ENCODE measurements around the gene FMNL3. TPM values are rescaled to one million over a fixed set of nuclear protein-coding genes. Genes with fewer than 3 reads are reported as not detected.
"Not testable (repeated sequence)": the region's sequence is repeated elsewhere in the genome, so short reads cannot be mapped to it uniquely, and the experiment has no call there.

Gene FMNL3
- total RNA-seq, 1 donor from 2014 or later, result 9.4 TPM

DNA sequence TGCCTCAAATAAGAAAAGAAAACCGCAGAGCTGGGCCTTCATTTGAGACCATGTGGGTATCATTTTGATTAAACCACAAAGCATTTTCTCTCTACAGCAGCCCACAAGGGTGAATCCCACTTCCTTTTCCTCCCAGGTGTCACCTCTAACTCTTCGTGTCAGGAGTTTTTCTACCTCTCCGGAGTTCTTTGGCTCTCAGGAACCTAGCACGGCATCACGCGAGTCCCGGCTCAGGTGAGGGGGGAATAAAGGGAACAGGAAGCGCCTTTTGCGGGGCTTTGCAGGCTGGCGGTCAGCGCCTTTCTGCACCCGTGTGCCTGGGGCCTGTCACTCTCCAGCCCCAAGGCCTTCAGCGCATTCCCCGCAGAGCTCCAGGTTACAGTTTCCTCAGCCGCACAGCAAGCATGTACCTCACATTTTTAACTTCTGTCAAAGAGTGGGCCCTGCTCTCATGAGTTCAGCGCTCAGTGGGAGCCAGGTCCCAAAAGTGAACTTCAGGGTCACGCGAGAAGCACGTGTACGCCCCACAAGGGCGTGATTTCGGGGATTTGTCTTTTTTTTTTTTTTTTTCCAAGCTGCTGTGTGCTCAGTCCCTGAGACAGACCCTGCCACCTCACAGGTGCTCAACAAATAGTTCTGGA is 84.6 kb downstream of the FMNL3 start:
- DNase-seq (peak; percentile 49), ATAC-seq (ENCODE audit: poor library complexity) (peak; percentile 51)
- intact Hi-C loops (cut with DNase I), result no loop called here

DNA sequence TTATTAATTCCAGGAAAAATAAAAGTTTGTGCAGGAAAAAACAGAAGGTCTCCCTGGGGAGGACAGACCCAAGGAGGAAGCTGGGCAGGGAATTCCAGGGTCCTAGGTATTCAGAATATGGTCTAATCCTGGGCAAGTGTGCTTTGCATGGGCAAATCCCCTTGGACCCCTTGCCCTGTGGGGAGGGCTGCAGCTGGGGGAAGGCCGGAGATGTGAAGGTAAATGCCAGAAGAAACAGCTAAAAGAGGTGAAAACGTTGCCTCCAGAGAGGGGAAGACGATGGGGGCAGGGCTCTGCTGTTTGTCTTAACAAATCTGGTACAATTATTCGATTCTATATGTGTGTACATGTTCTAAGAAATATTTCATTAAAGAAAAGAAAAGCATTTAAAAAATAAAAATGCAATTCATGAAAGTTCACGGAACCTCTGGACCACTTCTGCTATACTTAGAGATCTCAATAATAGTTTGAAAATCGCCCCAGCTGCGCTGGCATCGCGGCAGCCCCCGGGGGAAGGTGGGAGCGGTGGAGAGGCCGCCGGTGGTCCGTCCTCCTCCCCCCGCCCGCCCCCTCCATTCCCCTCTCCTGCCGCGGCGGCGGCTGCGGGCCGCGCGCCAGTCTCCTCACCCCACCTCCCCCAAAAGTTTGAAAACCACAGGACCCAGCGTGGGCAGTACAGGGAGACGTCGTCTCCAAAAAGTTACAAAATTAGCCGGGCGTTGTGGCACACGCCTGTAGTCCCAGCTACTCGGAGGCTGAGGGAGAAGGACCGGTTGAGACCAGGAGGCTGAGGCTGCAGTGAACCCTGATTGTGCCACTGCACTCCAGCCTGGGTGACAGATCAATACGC is 85.3 kb downstream of the FMNL3 start:
- intact Hi-C loops (cut with DNase I), result no loop called here
- ATAC-seq (ENCODE audit: poor library complexity), result no peak
- DNase-seq, result no peak

DNA sequence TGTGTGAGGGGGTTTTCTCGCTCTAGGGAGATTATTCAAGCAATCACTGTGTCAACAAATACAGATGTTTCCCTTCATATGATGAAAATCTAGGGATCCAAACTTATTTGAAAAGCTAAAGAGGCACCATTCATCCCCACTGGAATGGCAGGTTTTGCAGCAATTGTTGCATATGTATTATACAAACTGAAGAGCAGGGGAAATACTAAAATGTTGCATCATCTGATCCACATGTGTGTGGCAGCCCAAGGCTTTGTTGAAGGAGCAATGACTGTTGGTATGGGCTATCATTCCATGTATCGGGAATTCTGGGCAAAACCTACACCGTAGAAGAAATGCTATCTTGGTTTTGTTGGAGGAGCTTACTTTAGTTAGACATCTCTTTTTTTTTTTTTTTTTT is 87.9 kb downstream of the FMNL3 start:
- intact Hi-C loops (cut with DNase I), result no loop called here
- no peak for DNase-seq
- no peak for ATAC-seq (ENCODE audit: poor library complexity)

DNA sequence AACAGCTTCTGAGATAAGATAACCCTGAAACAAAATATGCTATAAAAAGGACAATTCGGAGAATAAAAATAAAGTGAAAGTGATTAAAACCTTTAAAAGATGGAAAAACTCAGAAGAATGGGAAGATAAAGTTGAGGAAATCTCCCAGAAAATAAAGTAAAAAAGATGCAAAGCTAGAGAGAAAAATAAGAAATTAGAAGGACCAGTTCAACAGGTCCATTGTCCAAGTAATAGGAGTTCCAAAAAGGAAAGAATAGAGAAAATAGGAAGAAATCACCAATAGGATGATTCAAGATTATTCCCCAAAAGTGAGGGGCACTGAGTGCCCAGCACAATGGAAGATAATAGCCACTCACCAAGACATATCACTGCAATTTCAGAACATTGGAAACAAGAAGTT is 88.6 kb downstream of the FMNL3 start:
- ATAC-seq (ENCODE audit: poor library complexity) (no peak), DNase-seq (no peak)
- intact Hi-C loops (cut with DNase I), result no loop called here

DNA sequence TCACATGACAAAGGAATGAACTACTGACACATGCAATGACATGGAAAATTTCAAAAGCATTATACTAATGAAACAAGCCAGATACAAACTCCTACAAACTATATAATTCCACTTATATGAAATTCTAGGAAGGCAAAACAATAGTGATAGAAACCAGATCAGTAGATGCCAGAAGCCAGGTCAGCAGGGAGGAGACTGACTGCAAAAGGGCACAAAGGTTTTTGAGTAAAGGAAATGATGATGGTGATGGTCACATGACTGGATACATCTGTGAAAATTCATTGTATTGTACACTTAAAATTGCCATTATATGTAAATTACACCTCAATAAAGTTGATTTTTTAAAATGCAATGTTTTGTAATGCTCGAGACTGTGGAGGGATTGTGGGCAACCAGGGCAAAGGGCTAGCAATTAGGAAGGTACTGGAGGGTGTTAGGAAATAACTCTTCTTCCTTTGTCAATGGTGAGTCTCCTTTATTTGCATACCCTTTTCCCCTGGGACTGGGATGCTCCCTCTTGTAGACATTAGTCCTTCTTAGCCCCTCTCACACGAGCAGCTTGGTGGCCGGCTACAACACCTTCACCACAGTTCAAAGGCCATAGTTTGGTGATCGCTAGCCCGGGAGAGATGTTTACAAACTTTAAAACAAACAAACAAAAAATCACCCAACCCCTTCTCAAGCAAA is 90.5 kb downstream of the FMNL3 start:
- intact Hi-C loops (cut with DNase I), result no loop called here
- DNase-seq (no peak), ATAC-seq (ENCODE audit: poor library complexity) (no peak)

DNA sequence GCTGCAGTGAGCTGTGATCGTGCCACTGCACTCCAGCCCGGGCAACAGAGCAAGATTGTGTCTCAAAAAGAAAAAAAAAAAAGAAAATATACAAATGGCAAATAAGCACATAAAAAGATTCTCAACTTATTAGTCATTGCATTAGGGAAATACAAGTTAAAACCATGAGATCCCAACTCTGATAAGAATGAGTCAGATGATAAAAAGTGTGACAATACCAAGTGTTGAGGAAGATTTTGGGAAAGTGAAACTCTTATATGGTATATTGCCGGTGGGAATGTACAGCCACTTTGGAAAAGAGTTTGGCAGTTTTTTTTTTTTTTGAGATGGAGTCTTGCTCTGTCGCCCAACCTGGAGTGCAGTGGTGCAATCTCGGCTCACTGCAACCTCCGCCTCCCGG is 91.5 kb downstream of the FMNL3 start:
- DNase-seq (no peak), ATAC-seq (ENCODE audit: poor library complexity) (no peak)
- intact Hi-C loops (cut with DNase I), result no loop called here

DNA sequence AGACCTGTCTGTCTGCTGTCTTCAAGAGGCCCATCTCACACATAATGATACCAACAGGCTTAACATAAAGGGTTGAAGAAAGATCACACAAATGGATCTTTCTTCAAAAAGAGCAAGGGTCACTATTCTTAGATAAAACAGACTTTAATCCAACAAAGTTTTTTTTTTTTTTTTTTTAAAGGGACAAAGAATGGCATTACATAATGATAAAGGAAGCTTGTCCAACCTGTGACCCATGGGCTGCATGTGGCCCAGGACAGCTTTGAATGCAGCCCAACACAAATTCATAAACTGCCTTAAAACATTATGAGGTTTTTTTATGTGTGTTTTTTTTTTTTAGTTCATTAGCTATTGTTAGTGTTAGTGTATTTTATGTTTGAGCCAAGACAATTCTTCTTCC is 95.0 kb downstream of the FMNL3 start:
- ATAC-seq (ENCODE audit: poor library complexity), result no peak
- intact Hi-C loops (cut with DNase I), result no loop called here

DNA sequence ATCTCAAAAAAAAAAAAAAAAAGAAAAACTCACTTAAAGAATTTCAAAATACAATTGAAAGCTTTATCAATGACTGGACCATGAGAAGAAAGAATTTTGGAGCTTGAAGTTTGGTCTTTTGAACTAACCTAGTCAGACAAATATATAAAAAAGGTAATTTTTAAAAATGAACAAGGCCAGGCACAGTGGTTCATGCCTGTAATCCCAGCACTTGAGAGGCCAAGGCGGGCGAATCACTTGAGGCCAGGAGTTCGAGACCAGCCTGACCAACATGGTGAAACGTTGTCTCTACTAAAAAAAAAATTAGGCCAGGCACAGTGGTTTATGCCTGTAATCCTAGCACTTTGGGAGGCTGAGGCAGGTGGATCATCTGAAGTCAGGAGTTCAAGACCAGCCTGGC is 96.4 kb downstream of the FMNL3 start:
- ATAC-seq (ENCODE audit: poor library complexity); intact Hi-C loops (cut with DNase I); DNase-seq: not testable (repeated sequence)

More for the DNA sequence above, 95.0 kb downstream of the FMNL3 start:
- no peak for DNase-seq

DNA sequence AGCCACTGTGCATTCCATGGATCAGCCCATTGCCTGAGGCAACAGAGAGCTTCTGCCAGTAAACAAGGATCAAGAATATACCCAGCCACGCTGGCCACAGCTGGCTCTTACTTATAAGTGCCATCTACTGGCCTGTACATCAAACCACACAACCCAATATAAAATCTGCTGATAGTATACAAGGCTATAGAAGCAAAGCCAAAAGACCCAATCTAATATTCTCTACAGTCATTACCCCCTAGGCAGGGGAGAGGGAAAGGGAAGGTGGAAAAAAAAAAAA is 97.4 kb downstream of the FMNL3 start:
- DNase-seq (no peak), ATAC-seq (ENCODE audit: poor library complexity) (no peak)
- intact Hi-C loops (cut with DNase I), result no loop called here

DNA sequence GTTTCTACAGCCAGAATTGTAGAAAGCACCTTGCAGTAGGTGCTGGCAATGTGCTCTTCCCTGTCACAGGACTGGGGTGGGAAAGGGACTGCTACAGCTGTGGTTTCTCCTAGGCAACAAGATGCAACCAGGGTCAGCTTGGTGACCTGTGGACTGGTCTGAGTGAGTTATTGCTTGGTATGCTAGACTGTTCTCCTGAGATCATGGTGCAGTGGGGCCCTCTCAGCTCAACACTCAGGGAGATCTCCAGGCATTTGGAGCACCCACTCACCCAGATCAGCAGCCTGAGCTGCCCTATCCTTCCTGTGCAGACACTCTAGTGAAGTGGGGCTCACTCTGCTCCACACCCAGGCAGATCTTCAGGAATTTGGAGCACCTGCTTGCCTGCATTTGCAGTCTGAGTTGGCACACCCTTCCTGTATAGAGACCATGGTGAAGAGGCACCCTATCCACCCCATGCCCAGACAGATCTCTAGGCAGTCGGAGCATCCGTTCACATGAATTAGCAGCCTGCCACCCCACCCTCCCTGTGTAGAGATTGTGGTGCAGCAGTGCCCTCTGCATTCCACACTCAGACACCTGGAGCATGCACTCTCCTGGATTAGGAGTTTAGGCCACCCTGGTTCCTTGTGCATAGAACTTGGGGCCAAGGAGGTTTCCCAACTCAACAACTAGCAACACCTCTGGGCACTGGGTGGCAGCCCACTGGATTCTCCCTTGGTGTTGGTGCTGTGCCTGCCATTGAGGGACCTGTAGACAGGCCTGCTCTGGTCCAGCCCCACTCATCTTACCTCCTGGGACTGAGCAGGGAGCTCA is 97.9 kb downstream of the FMNL3 start:
- intact Hi-C loops (cut with DNase I), result no loop called here
- DNase-seq (no peak), ATAC-seq (ENCODE audit: poor library complexity) (no peak)

DNA sequence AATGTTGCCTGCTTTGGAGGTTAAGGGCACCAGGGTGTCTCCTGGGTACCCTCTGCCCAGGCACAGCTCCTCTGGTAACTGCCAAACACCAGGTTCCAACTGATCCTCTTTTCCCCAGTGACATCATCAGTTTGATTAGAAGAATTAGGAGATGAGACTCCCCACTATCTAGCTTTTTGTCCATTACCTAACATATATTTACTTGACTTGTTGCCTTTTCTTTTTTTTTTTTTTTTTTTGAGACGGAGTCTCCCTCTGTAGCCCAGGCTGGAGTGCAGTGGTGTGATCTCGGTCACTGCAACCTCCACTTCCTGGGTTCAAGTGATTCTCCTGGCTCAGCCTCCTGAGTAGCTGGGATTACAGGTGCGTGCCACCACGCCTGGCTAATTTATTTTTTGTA is 101.7 kb downstream of the FMNL3 start, which contains the start of gene FAM186B:
FAM186B (minus strand) TSS at position 101 of the 400 bp plus-strand sequence. CDS start 162 bp downstream, outside the sequence.
- DNase-seq; ATAC-seq (ENCODE audit: poor library complexity); intact Hi-C loops (cut with DNase I): not testable (repeated sequence)

DNA sequence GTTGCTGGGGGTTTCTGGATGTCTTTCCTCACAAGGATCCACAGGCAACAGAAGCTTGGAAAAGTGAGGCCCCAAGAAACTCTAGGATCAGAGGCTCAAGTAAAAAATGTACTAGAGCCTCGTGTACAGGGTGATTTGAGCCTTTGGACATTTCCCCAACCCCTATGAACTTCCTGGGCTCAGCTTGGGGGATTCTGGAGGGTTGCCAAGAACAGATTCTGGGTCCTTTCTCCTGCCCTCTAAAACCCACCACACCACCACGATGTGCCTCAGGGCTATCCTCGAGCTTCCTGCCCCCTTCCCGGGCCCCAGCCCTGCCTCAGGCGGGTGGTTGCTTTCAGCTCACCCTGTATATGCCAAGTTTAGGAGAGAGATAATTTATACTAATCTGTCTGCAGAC is 102.3 kb downstream of the FMNL3 start:
- ATAC-seq (ENCODE audit: poor library complexity) (no peak), DNase-seq (no peak)
- intact Hi-C loops (cut with DNase I), result no loop called here

DNA sequence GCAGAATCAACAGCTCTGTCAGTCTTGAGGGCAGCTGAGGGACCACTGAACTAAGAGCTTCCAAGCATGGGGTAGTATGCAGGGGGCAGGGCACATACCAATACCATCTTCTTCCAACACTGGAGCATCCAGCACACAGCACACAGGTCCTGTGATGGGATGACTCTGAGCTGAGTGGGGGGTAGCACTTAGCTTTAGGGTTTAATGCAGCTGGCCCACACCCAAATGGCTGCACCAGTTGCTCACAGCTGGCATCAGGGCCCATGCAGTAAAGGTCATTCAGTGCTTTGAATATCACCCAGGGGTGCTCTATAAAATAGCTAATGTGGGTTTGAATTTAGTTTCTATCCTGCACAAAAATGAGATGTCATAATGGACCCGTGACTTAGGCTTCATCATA is 103.5 kb downstream of the FMNL3 start:
- DNase-seq (no peak), ATAC-seq (ENCODE audit: poor library complexity) (no peak)
- intact Hi-C loops (cut with DNase I), result no loop called here

DNA sequence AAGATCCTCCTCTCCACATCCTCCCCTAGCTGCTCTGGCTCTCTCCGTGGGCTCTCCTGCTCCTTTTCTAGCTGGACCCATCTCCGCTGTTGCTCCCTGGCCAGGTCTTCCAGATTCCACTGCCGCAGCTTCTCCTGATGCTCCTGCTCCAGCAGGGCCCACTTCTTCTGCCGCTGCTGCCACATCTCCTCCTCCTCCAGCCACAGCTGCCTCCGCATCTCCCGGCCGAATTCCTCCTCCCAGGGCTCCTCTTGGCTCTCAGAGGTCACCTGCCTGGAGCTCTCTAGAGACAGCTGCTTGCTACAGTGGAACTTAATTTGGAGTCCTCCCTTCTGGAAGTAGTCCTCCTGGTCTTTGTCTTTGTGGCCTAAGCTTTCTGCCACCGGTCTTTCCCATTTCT is 107.2 kb downstream of the FMNL3 start:
- no peak for ATAC-seq (ENCODE audit: poor library complexity)
- intact Hi-C loops (cut with DNase I), result no loop called here
- no peak for DNase-seq

DNA sequence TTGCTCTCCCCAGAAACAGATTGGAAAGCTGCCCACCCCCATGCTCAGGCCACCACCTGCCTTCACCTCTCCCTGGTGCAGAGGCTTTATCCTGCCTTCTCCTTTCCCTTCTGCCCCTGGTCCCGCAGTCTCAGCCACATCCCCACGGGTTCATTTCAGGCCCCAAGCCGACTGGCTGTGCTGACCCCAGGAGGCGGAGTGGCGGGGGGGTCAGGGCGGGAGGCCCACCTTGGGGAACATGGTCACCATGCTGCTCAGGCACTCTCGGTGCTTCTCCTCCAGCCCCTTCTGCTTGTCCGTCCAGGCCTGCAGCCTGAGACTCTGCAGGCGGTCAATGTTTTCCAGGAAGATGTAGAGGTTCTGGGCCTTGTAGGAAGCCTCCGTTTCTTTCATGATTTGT is 108.7 kb downstream of the FMNL3 start:
- intact Hi-C loops (cut with DNase I), result no loop called here

DNA sequence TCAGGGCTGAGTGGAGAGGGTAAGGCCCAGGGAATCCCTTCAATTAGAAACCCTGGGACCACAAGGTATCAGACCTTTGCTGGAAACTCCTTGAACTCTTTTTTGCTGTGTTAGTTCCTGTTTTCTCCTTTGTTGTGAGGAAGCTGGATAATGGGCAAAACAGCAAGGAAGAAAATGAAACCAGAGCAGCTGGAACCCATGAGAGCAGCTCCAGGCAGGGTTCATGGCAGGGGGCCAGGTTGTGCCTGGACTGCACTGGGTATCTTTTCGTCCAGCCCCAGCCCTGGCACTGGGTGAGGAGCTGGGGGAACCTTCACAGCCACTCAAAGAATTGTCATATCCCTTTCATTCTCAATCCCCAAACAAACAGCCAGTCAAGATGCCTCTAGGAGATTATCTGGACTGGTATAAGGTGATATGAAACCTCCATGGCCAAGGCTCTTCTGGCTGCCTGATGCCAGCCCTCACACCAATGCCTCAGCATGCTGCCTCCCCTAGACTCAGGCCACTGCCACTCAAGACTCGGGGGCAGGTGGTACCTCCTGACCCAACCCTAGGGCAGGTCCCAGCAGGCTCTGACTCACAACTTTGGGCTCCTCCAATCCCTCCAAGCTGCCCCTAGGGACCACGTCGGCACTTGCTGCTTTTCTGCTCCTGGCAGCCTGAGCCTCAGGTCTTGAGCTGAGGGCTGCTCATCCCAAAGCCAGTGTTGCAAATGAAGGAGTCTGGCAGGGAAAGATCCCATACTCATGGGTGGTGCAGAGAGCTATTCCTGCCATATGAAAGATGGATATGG is 118.3 kb downstream of the FMNL3 start:
- peak; percentile 62 for ATAC-seq (ENCODE audit: poor library complexity)
- intact Hi-C loops (cut with DNase I), result no loop called here
- DNase-seq, result peak; percentile 76

More for the DNA sequence above, 108.7 kb downstream of the FMNL3 start:
- ATAC-seq (ENCODE audit: poor library complexity) (no peak), DNase-seq (no peak)

DNA sequence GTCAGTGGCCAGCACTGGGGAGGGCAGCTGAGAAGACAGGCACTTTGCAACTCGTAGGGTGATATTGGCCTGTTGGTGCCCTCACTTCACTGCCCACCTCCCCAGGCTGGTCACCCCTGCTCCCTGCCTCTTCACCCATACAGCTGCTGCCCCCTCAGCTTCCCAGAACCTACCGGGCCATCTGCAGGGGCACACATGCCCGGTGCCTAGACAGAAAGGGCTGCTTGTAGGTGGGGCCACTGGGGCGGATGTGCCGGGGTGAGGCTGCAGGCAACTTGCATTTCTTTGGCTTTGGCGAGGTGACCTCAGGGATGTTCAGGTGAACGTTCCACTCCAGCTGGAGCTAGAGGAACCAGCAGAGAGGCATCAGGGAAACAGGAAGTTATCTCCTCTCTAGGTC is 118.9 kb downstream of the FMNL3 start:
- DNase-seq (no peak), ATAC-seq (ENCODE audit: poor library complexity) (no peak)
- intact Hi-C loops (cut with DNase I), result no loop called here

DNA sequence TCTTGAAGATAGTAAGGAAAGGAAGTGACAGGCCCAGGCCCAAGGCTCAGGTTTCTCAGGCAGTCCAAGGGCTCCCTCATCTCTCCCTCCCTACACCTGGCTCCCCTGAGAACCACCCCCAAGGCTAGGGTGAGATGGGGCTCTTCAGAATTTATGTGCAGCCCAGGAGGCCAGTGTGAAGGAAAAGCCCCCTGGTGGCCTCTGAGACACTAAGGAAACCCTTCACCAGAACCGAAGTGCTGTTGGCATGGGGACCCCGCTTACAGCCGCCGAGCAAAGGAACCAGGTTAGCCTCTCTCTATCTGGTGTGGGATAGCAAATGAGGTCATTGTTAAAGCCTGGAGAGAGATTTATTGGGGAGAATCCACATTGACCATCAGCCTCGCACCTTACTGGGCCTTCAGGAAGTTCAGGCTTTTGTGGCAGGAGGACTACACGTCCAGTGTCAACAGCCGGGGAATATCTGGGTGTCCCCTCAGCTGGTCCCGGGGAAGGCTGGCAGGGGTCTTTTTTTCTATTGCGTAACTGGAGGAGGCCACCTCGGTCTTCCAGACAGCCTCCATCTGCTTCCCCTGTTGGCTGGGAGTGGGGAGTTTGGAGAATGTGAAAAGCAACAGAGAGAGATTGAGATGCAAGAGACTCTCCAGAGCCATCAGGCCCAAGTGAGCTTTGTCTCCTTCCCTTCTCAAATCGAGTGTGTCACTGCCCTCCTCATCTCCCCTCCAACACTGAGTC is 119.9 kb downstream of the FMNL3 start:
- ATAC-seq (ENCODE audit: poor library complexity) (no peak), DNase-seq (no peak)
- intact Hi-C loops (cut with DNase I), result no loop called here

Measured in Right ventricle myocardium superior (tissue), 1 donor.